ENCODE results near the gene RNF167. TPM values are rescaled to one million over a fixed set of nuclear protein-coding genes. Genes with fewer than 3 reads are reported as not detected.
A peak's percentile ranks its signal among the peaks of the same experiment; 100 is the strongest.

Gene RNF167
- total RNA-seq, 1 donor from 2014 or later = 108 TPM

DNA sequence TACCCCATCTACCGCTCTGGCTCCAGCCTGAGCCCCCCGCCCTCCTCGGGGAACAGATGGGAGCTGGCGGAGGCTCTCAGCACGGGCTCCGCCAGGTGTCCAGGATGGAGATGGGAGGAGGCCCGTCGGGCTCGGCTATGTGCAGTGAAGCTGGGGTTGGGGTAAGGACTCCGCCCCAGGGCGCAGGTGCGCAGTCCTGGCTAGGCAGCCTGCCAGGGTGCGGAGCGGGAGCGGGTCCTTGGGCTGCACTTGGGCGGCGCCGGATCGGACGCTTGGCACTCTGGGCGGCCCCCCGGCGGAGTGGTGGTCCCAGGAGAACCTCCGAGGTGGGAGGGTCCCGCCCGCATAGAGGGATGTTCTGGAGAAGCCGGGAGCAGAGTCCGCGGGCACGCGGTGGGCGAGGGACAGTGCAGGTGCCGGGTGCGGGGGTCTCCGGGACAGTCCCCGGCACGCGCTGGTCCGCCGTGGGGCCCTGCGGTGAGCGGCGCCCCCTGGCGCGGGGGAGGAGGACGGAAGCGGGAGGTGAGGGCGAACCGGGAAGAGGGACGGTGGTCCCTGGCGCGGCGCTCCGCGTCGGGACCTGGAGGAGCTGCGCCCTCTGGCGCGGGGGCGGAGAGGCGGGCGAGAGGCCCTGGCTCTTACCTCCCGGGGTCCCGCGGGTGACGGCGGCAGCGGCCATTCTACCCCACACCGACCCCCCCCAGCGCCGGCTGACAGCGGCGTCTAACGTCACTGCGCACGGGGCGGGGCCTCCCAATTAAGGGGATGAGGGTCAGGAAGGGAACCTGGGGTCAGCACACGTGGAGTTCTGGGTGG is 47.1 kb downstream of the RNF167 start, which contains the start of gene CAMTA2:
Gene CAMTA2 (minus strand): TSS at position 725 of the 816 bp plus-strand sequence. CDS start 1,453 bp downstream, outside the sequence.
- H3K27ac Mint-ChIP-seq = peak within 1 kb of the TSS; percentile 93
- ATAC-seq (ENCODE audit: low read depth) = peak; percentile 80

DNA sequence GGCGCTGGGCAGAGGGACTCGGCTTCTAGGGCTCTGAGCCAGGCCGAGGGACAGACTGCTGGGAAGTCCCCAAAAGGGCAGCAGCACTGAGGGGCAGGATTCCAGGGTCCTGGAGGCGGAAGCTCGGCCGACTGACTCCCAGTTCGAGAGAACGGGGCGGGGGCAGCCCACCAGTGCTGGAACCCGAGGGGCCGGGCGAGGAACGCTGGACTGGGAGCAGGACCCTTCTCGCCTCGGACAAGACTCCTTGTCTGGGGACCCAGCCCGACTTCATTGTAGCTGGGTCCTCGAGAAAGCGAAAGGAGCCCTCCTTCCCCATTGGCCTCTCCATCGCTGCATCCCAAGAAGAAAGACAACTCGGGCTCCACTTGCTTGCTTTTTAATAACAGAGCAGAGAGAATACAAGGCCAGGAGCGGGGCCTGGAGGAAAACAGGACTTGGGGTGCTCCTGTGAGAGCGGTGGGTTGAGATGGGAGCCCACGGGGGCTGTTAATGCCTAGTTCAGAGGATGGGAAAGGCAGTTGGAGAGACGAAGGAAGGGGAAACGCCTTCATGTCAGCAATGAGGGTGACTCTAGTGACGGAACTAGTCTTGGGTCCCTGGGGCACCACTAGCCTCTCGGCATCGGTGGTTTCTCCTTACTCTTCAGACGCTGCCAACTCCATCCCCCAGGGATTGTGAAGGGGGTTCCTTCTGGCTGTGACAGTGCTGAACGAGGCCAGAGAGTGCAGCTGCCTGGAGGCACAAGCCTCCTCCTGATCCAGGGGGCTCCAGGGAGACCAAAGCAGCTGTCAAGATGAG is 47.9 kb downstream of the RNF167 start:
- H3K9me3 Mint-ChIP-seq = no peaks in the 10 kb centered on the region
- POLR2A ChIA-PET = interaction anchor here (0.6 to 4.7 kb wide), 17 partner anchors 10 to 294 kb away, joined by 3 to 61 read pairs (median 5); partner anchors contain the start of genes C17orf107, INCA1, KIF1C and PFN1
- peak overlapping the region; percentile 92 for H3K4me3 Mint-ChIP-seq
- ATAC-seq (ENCODE audit: low read depth) (peak; percentile 66), DNase-seq (no peak)
- no peaks in the 10 kb centered on the region for H3K27me3 Mint-ChIP-seq
- H3K36me3 Mint-ChIP-seq (ENCODE audit: low read depth) = peaks cover 10% of the 10 kb centered on the region
- TF ChIP-seq, protein P1, sequence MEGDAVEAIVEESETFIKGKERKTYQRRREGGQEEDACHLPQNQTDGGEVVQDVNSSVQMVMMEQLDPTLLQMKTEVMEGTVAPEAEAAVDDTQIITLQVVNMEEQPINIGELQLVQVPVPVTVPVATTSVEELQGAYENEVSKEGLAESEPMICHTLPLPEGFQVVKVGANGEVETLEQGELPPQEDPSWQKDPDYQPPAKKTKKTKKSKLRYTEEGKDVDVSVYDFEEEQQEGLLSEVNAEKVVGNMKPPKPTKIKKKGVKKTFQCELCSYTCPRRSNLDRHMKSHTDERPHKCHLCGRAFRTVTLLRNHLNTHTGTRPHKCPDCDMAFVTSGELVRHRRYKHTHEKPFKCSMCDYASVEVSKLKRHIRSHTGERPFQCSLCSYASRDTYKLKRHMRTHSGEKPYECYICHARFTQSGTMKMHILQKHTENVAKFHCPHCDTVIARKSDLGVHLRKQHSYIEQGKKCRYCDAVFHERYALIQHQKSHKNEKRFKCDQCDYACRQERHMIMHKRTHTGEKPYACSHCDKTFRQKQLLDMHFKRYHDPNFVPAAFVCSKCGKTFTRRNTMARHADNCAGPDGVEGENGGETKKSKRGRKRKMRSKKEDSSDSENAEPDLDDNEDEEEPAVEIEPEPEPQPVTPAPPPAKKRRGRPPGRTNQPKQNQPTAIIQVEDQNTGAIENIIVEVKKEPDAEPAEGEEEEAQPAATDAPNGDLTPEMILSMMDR (IDR thresholded peaks at IDR 0.05) = no peak
- intact Hi-C loops (cut with micrococcal nuclease) = loop anchor here (1.0 to 5.0 kb wide), 8 partner anchors 9 to 204 kb away; partner anchors contain the start of genes INCA1, KIF1C, RNF167 and SLC25A11
- peak overlapping the region; percentile 93 for H3K27ac Mint-ChIP-seq
- H3K4me1 Mint-ChIP-seq = peaks cover 29% of the 10 kb centered on the region
- CTCF ChIA-PET = interaction anchor here (0.9 to 2.7 kb wide), 9 partner anchors 9 to 85 kb away, joined by 3 to 22 read pairs (median 6); partner anchors contain the start of genes CHRNE, ENO3, INCA1 and KIF1C

More for the DNA sequence above, 47.1 kb downstream of the RNF167 start, which contains the start of gene CAMTA2:
- TF ChIP-seq, protein P1 (IDR thresholded peaks at IDR 0.05) = no peak
- Mint-ChIP-seq H3K36me3 (ENCODE audit: low read depth) (peaks cover 15% of the 10 kb centered on the region), H3K9me3 (no peaks in the 10 kb centered on the region), H3K4me3 (peak within 1 kb of the TSS; percentile 92), H3K4me1 (peaks cover 32% of the 10 kb centered on the region), H3K27me3 (no peaks in the 10 kb centered on the region)
- peak; percentile 88 for DNase-seq
- CTCF ChIA-PET = interaction anchor here (0.9 to 2.7 kb wide), 11 partner anchors 10 to 84 kb away, joined by 3 to 22 read pairs (median 6); partner anchors contain the start of genes CHRNE, ENO3, INCA1 and KIF1C
- intact Hi-C loops (cut with micrococcal nuclease) = loop anchor here (1.0 to 5.0 kb wide), 8 partner anchors 10 to 205 kb away; partner anchors contain the start of genes INCA1, KIF1C, RNF167 and SLC25A11
- POLR2A ChIA-PET = interaction anchor here (0.5 to 4.7 kb wide), 16 partner anchors 8 to 213 kb away, joined by 3 to 61 read pairs (median 4); partner anchors contain the start of genes C17orf107, INCA1, KIF1C and PFN1

DNA sequence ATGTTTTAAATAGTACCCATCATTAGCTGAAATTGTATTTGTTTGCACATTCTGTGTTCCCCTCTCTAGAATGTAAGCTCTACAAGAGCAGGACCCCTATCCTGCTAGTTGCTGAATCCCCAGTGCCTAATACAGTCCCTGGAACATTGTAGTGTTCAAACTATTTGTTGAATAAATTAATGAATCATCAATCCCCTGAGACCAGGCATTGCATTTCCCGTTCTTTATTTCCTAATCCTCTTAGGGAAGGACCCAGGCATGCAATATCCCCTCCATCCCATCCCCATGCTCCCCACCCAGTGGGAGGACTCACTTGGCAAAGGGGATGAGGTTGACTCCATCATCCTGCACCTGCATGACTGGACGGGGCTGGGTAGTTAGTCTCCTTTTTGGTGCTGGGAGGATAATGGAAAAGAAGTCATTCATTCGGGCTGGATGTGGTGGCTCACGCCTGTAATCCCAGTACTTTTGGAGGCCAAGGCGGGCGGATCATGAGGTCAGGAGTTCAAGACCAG is 54.1 kb downstream of the RNF167 start:
- intact Hi-C loops (cut with micrococcal nuclease) = no loop called here
- H3K27me3 Mint-ChIP-seq = no peaks in the 10 kb centered on the region
- H3K36me3 Mint-ChIP-seq (ENCODE audit: low read depth) = peaks cover 3% of the 10 kb centered on the region
- POLR2A ChIA-PET = interaction anchor here (0.7 to 1.0 kb wide), 2 partner anchors 25 to 227 kb away, joined by 4 to 7 read pairs; no protein-coding TSS in a partner anchor
- TF ChIP-seq, protein P1 (IDR thresholded peaks at IDR 0.05) = no peak
- CTCF ChIA-PET = no interaction called here
- H3K27ac Mint-ChIP-seq = no peak overlapping the region
- H3K4me1 Mint-ChIP-seq = peaks cover 15% of the 10 kb centered on the region
- H3K4me3 Mint-ChIP-seq = no peak overlapping the region
- no peaks in the 10 kb centered on the region for H3K9me3 Mint-ChIP-seq
- ATAC-seq (ENCODE audit: low read depth) (no peak), DNase-seq (no peak)

Other genes starting within 250 kb of the RNF167 start
- gene PELP1, start 236.1 kb upstream of the RNF167 start, total RNA-seq = 71.7 and 79.4 TPM in 2 replicates
- 45.1 and 52.0 TPM in 2 replicates for gene ARRB2, start 229.6 kb upstream of the RNF167 start, total RNA-seq
- gene MED11, start 208.8 kb upstream of the RNF167 start, total RNA-seq = 22.9 and 23.6 TPM in 2 replicates
- gene ZMYND15, start 200.4 kb upstream of the RNF167 start, total RNA-seq = 0.15 and 0.31 TPM in 2 replicates
- gene CXCL16, start 200.3 kb upstream of the RNF167 start, total RNA-seq = 3.0 and 3.5 TPM in 2 replicates
- gene TM4SF5, start 168.4 kb upstream of the RNF167 start, total RNA-seq = not detected in 2 replicates
- gene VMO1, start 153.9 kb upstream of the RNF167 start, total RNA-seq = not detected in 2 replicates
- not detected in 2 replicates for gene GLTPD2, start 151.3 kb upstream of the RNF167 start, total RNA-seq
- 110 and 123 TPM in 2 replicates for gene PSMB6, start 144.1 kb upstream of the RNF167 start, total RNA-seq
- gene PLD2, start 133.1 kb upstream of the RNF167 start, total RNA-seq = 49.9 and 54.3 TPM in 2 replicates
- 61.3 and 65.3 TPM in 2 replicates for gene MINK1, start 106.9 kb upstream of the RNF167 start, total RNA-seq
- 1.6 and 1.8 TPM in 2 replicates for gene C17orf107, start 40.7 kb upstream of the RNF167 start, total RNA-seq
- gene CHRNE, start 37.2 kb upstream of the RNF167 start, total RNA-seq = 0.38 and 0.66 TPM in 2 replicates
- gene GP1BA, start 8.0 kb upstream of the RNF167 start, total RNA-seq = not detected in 2 replicates
- 35.3 and 35.8 TPM in 2 replicates for gene SLC25A11, start 222 bp upstream of the RNF167 start, total RNA-seq
- 1,071 and 1,072 TPM in 2 replicates for gene PFN1, start 8.3 kb downstream of the RNF167 start, total RNA-seq
- 26.3 and 29.5 TPM in 2 replicates for gene ENO3, start 10.9 kb downstream of the RNF167 start, total RNA-seq
- 63.8 and 64.2 TPM in 2 replicates for gene SPAG7, start 27.5 kb downstream of the RNF167 start, total RNA-seq
- gene CAMTA2, start 47.4 kb downstream of the RNF167 start, total RNA-seq = 45.9 and 57.9 TPM in 2 replicates
- gene INCA1, start 57.3 kb downstream of the RNF167 start, total RNA-seq = 0.17 and 0.44 TPM in 2 replicates
- gene KIF1C, start 57.7 kb downstream of the RNF167 start, total RNA-seq = 62.6 and 63.8 TPM in 2 replicates
- gene SLC52A1, start 95.2 kb downstream of the RNF167 start, total RNA-seq = 0.09 TPM in 1 of 2 replicates, not detected in the other
- 10.1 and 11.5 TPM in 2 replicates for gene ZFP3, start 138.2 kb downstream of the RNF167 start, total RNA-seq
- gene ZNF232, start 171.6 kb downstream of the RNF167 start, total RNA-seq = 12.6 and 14.8 TPM in 2 replicates
- gene USP6, start 175.8 kb downstream of the RNF167 start, total RNA-seq = 0.33 and 0.37 TPM in 2 replicates